NCI-H2171 treated with DMSO at 0.1 percent for 48 hours (cell line): Measurements from ENCODE around the gene RORC.
"Not testable (repeated sequence)": the region's sequence is repeated elsewhere in the genome, so short reads cannot be mapped to it uniquely, and the experiment has no call there.

Experiments
- DNase-seq: peaks from one replicate; lab custom pipeline; 2025; lab: John Stamatoyannopoulos, UW

The RORC gene

DNA sequence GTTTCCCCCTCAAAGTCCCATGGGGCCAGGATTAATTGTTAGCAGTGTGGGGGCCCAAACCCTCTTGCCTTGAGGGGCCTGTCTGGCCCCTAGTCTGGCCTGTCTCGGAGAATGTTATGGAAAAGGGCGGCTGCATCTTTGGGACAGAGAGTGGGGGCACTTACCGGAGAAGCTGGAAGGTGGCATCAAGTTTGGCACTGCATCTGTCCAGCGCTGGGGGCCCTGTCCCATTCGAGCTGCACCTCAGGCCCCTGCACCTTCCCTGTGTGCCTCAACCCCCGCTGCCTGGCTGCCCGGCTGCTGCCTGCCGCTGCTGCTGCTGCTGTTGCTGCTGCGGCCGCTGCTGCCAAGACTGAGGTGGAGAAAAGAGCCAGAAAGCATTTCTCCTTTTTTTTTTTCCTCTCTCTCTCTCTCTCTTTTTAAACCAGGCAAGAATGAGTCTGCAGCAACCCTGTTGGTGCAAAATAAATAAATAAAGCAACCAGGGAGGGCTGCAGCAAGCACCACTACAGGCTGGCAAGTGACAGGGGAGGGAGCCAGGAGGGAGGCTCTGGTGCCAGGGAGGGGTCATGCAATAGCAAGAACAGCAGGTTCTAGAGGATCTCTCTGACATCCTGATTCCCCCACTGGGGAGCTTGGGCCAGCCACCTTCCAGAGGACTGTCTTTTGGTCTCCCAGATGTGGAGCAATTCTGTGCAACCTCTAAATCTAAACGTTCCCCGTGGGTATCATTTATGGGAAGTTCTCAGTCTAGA lies 26.4 kb downstream of the RORC start, which contains the start of gene LINGO4:
Gene LINGO4, minus strand, starts transcription at position 354 of the 755 bp plus-strand sequence. CDS start 2,715 bp downstream, outside the sequence.
- no peak for DNase-seq

- no peak for DNase-seq
These were observed 27.7 kb downstream of the RORC start for GRCh38 chr1:151803915-151804314.

DNA sequence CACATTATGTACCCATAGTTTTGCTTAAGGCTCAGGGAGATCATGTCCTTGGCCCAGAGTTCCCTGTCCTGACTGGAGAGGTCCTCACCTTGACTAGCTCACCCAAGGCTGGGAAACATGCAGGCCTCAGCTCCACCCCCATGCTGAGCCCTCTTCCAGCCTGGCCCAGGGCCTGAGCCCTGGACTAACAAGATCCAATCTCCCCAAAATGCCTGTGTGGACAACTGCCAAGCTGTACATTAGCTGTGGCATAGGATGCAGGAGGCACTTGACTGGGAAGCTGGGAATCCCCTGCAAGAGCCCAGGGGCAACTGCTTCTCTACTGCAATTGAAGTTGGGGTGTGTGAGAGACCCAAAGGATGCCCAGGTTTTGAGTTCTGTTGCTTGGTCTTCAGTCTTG lies 28.4 kb downstream of the RORC start:
- no peak for DNase-seq

DNA sequence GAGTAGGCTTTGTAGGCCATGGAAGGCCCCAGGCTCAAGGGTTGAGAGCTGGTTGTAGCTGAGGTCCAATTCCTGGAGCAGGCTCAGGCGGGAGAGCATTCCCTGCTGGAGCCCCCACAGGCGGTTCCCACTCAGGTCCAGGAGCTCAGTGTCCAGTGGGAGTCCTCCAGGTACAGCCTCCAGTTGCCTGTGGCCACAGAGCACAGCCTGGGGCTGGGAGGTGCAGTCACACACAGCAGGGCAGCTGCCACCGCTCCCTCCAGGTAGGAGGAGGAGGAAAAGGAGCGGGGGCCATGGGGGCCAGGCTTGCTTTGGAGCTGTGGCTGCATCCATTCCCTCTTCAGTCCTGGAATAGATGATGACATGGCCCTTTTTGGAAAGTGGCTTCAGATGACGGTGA lies 29.2 kb downstream of the RORC start:
- no peak for DNase-seq

DNA sequence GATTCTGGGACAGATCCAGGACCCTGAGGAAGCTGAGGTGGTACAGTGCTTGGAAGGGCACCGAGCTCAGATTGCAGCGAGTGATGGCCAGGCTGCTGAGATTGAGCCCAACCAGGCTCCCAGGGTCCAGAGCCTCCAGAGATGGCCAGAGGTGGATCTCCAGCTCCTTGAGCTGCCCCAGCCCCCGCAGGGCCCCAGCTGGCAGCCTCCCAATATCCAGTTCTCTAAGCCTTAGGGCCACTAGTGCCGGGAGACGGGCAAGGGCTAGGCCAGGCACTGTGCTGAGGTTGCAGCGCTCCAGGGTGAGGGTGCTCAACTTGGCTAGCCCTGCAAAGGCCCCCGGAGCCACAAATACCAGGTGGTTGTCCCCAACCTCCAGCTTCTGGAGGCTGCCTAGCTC lies 29.8 kb downstream of the RORC start:
- no peak for DNase-seq

GRCh38 chr1:151801310-151801820 lies 30.2 kb downstream of the RORC start:
- DNase-seq: no peak

- DNase-seq: no peak
These were observed 30.8 kb downstream of the RORC start for GRCh38 chr1:151800830-151801229.

- DNase-seq: no peak
These were observed 32.2 kb downstream of the RORC start for GRCh38 chr1:151799179-151800022.

DNA sequence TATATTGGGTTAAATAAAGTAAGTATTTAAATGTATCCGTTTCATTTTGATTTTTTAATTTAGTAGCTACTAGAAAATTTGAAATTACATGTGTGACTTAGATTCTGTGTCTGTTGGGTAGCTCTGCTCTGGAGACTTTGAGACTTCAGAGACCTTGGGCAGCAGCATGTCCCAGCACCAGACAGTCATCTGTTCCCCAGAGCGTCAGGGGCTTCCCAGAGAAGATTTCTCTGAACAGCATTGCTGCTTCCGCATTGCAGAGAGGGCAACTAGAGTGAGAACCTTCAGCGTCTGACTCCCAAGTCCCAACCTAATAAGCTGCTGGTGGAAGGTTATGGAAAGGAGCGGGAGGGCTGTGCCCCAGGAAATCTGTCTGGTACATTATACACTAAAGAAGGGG lies 33.0 kb downstream of the RORC start:
- no peak for DNase-seq

GRCh38 chr1:151790940-151791651 lies 40.5 kb downstream of the RORC start:
- DNase-seq: peak; percentile 29

- DNase-seq: peak; percentile 100
These were observed 41.3 kb downstream of the RORC start, which contains the start of gene TDRKH for GRCh38 chr1:151790071-151790939. Gene TDRKH, minus strand, starts transcription at chr1:151790500. Its CDS starts 7,478 bp downstream, at chr1:151783022.

GRCh38 chr1:151787689-151788088 lies 43.9 kb downstream of the RORC start:
- DNase-seq: no peak

GRCh38 chr1:151783796-151784195 lies 47.8 kb downstream of the RORC start:
- no peak for DNase-seq

DNA sequence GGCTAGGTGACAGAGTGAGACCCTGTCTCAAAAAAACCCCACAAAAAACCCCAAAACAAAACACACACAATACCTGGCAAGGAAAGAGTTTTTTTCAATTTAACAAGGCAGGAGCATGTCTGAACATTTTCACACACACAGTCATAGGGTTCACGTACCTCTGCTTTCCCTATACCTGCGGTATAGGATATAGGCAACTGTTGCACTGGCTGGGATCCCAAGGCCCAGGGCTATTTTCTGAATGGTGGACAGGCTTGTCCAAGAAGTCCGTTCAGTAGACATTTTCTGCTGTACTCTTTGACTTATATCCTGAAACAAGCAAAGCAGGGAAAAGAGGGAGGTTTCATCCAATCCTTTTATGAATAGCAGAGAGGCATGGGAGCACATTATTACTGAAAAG lies 48.9 kb downstream of the RORC start:
- DNase-seq: no peak

GRCh38 chr1:151782026-151782425 lies 49.6 kb downstream of the RORC start:
- not testable (repeated sequence) for DNase-seq

GRCh38 chr1:151780736-151781135 lies 50.9 kb downstream of the RORC start:
- not testable (repeated sequence) for DNase-seq

DNA sequence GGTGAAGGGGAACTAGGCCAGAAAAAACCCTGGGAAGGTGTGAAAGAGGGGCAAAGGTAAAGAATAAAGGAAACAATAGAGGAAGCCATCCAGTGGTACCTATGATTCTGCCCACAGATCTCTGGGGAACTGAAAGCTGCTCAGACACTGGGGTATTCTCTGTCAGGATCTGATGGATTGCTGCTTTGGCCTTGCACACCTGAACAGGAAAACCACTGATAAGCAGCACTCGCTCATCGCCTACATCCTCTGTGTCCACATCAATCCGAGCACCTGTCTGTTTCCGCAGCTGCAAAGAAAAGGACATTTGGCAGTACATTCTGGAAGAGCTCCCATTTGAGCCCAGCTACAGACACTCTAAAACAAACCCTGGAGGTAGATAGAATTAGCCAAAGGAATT lies 51.8 kb downstream of the RORC start:
- no peak for DNase-seq

- DNase-seq: no peak
These were observed 54.3 kb downstream of the RORC start for GRCh38 chr1:151777317-151777716.

DNA sequence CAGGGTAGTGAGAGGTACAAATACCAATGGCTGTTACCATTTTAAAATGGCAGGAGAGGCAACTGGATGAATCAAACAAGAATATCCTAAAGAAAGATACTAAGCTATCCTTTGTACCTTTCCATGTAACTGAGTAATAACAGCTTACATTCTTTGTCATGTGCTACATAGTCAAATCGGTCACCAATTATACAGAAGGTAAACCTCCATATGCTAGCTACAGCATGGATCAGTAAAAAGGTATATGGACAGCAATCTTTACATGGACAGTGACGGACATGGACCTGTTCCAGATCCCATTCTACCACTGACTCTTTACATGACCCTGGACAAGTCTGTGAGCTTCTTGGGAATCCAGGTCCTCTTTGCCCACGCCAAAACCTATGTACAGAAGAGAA lies 54.9 kb downstream of the RORC start:
- DNase-seq: no peak

- DNase-seq: no peak
These were observed 55.5 kb downstream of the RORC start for GRCh38 chr1:151775894-151776664.
